HG02973 (cell line): Measurements from ENCODE around the gene FILIP1L.
A peak's percentile ranks its signal among the peaks of the same experiment; 100 is the strongest.

Experiments used
- ATAC-seq: cut with Tn5 transposase; IDR thresholded peaks from one replicate; pipeline ENCODE4 v1.9.1; 2021; ENCODE audit warnings: moderate library complexity; ENCODE audit not compliant: unreplicated experiment

FILIP1L gene

DNA sequence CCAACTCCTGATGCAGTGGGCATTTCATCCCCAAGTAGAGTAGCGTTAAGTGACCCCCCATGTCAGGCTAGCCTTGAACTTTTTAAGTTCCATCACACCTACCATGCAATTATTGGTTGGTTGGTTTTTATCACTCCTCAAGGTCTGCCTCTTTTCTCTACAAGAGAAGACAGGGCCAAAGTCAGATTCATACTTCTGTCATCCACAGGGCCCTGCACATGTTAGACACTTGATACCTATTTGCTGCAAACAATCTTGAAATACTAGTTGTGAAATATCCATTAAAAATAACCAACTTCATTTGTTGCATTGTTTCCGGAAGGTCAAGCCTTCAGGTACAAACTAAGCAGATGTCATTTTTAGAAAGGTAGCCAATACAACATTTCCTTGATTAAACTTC is 295.5 kb downstream of the FILIP1L start:
- no peak for ATAC-seq

DNA sequence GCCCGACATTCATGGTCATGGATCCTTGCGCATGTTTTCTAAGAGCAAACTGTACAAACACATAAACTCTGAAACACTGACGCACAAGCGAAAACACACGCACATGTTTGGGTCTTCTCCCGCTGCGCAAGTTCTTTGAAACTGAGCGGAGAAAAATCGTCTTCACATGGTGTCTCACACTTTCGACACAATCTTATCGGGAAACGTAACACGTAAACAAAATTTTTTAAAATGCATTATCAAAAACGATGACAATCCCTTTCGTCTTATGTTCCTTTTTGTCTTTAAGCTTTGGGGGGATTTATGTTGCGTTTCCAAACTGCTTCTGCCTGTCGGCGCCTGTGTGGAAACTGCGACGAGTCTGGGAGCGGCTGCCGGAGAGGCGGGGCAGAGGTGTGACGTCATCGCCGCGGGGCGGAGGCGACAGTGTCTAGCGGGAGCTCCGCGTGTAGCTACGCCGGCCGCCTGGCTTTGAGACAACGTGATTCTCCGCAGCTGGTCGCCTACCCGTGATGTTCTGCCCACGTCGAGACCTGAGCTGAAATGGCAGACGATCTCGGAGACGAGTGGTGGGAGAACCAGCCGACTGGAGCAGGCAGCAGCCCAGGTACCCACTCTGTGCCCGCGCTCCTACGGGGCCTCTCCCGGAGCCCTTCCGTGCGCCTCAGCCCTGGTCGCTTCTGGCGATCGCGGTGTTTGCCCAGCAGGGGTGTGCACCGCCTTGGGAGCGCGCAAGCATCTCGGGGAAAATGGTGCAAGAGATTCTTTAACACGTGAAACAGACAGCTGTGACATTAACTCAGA is 296.7 kb downstream of the FILIP1L start, which contains the start of gene CMSS1:
CMSS1 (plus strand) TSS at position 426 of the 804 bp plus-strand sequence.
- ATAC-seq: peak; percentile 98

DNA sequence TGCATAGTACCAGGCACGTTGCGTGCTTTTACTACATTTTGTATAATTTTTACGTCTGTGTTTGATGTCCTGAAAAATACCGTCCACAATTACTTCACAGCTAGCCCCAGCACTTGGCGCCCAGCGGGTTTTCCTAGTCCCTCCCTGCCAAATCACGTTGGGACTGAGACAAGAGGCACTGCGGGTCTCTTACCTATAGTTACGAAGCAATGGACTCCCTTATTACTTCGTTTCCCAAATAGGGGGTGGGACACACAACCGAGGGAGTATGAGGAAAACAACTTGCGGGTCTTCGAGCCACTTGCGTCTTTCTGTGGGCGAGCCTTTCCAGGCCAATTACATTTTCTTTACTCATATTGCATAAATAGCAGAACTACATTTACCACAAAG is 297.3 kb downstream of the FILIP1L start:
- no peak for ATAC-seq

DNA sequence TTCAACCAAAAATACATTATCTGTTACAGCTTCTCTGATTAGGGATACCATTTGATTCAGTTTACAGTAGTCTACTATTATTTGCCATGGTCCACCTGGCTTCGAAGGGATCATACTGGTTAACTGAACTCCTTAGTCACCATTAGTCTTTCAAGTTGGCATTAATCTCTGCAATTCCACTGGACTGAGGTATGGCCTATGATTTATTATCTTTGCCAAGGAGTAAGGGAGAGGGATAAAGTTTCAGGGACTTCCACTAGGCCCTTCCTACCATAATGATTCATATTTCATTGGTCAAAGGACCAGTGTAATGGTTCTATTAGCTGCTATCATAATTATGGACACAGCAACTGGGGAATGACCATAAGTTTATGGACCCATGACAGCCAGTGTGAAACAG is 303.9 kb downstream of the FILIP1L start:
- ATAC-seq: no peak

DNA sequence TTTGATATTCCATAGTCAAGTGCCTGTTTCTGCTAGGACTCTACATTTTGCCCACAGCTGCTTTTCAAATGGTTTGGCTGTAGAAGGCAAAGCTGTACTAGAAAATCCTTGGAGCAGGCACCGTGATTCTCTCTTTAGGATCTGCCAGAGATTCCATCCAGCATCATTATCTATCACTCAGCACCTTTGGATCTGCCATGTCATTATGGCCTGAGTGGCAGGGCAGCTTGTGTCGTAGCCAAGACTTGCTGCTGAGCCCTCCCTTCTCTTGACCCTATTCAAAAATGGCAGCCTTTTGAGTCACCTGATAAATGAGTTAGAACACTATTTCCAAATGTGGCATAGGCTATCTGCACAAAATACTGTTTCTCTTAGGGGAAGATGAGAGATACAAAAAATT is 304.7 kb downstream of the FILIP1L start:
- no peak for ATAC-seq

DNA sequence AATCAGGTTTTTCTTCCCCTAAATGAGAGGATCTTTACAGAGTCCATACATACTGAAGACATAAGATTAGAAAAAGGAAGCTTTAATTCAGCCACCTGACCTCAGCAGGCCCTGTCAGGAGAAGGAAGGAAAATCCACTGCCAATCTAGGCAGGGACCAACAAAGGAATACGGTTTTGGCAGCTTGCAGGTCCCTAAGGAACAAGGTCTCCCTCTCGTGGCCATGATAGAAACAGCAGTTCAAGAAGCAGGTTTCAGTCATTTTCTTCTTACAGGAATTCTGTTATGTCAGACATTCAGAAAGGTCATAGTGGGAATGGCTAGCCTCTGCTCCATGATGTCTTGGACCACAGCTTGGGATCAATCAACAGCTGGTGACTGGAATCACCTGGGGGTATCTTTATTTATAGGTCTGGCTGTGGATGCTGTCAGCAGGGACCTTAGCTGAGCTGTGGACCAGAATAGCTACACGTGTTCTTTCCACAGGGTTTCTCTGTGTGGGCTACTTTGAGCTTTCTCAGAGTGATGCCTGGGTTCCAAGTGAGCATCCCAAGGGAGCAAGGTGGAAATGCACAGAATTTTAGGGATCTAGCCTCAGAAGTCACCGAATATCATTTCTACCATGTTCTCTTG is 306.0 kb downstream of the FILIP1L start:
- ATAC-seq: no peak

DNA sequence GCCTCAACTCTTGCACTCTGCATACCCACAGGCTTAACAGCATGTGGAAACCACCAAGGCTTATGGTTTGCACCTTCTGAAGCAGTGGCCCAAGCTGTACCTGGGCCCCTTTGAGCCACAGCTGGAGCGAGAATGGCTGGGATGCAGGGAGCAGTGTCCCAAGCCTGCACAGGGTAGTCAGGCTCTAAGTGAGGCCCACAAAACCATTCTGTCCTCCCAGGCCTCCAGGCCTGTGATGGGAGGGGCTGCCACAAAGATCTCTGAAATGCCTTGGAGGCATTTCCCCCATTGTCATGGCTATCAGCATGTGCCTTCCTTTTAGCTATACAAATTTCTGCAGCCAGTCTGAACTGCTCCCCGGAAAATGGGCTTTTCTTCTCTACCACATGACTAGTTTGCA is 309.1 kb downstream of the FILIP1L start:
- ATAC-seq: no peak

DNA sequence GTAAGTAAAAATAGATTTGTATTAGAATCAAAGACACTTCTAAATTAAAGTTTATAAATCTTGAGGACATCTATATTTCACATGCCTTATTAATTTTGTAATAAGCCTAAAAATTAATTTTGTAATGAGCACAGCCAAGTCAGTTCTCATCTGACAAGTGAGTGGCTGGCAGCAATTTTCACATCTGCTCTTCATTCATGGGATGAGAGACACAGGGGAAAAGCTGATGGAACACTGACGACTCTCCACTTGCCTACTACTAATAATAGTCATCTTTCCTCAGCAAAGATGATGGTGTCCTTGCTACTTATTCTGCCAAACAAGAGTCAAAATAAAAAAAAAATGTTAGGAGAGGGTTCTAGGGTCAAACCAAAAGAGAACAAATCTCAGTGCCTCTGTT is 311.0 kb downstream of the FILIP1L start:
- no peak for ATAC-seq

DNA sequence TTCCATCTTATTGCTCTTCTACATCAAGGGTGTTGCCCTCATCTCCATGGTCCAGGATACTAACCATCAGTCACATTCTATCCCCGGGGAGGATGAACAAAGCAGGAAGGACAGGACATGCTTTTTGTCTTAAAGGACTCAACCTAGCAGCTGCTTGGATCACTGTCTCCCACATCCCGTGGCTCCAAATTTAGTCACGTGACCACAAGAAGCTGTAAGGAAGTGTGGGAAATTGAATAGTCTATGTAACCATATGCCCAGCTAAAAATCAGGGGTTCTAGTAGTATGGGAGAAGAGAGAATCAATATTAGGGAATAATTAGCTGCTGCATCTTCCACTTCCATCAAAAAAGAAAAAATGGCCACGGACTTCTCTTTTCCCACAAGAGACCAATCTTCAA is 314.9 kb downstream of the FILIP1L start:
- no peak for ATAC-seq

DNA sequence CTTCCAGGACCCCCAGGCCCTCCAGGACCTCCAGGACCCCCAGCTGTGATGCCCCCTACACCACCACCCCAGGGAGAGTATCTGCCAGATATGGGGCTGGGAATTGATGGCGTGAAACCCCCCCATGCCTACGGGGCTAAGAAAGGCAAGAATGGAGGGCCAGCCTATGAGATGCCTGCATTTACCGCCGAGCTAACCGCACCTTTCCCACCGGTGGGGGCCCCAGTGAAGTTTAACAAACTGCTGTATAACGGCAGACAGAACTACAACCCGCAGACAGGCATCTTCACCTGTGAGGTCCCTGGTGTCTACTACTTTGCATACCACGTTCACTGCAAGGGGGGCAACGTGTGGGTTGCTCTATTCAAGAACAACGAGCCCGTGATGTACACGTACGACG is 318.7 kb downstream of the FILIP1L start:
- no peak for ATAC-seq

DNA sequence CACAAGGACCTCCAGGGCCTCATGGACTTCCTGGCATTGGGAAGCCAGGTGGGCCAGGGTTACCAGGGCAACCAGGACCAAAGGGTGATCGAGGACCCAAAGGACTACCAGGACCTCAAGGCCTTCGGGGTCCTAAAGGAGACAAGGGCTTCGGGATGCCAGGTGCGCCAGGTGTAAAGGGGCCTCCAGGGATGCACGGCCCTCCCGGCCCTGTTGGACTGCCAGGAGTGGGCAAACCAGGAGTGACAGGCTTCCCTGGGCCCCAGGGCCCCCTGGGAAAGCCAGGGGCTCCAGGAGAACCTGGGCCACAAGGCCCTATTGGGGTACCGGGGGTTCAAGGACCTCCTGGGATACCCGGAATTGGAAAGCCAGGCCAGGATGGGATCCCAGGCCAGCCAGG is 319.8 kb downstream of the FILIP1L start:
- no peak for ATAC-seq

DNA sequence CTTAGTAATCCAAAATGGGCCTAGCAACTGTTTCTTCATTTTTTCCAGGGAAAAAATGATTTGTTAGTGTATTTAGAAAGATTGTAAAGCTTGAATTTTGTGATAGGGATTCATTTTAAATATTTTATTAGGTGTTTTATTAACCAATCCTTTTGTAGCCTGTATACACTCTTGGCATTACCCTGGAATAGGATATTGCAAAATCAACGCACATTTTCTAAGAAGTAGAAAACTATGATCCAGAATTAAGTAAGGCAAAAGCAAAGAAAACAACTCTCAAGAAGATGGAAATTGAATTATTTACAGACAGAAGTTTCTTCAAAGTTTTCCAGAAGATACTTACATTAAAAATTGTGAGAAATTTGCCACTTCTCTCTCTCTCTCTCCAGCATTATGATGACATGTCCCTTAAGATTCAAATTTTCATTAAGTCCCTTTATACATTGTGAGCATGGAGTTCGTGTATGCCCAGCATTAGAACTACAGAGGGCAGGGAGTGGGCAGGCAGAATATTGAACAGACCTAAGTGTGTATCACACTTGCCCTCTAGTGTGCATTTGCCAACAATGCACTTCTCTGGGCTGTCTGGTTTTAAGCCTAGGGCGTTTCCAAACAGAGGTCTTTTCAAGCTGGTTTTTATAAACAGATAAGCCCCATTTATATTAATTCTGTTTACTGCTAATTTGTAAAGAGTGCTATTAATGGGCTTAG is 325.1 kb downstream of the FILIP1L start:
- ATAC-seq: peak; percentile 97
